GM21528 (cell line): ENCODE measurements around the gene ZNF77.
"Not testable (repeated sequence)": the region's sequence is repeated elsewhere in the genome, so short reads cannot be mapped to it uniquely, and the experiment has no call there.

Source experiments
- ATAC-seq: cut with Tn5 transposase; IDR thresholded peaks from one replicate; pipeline ENCODE4 v1.9.1; 2021; ENCODE audit warnings: mild to moderate bottlenecking, moderate library complexity; ENCODE audit not compliant: unreplicated experiment, low FRiP score

ZNF77 gene

GRCh38 chr19:2973229-2973628 lies 28.5 kb upstream of the ZNF77 start:
- no peak for ATAC-seq

GRCh38 chr19:2970201-2970835 lies 25.5 kb upstream of the ZNF77 start:
- no peak for ATAC-seq

- no peak for ATAC-seq
Measured at GRCh38 chr19:2969104-2969504, 24.3 kb upstream of the ZNF77 start.

GRCh38 chr19:2967972-2968371 lies 23.2 kb upstream of the ZNF77 start:
- no peak for ATAC-seq

GRCh38 chr19:2964874-2965273 lies 20.1 kb upstream of the ZNF77 start:
- ATAC-seq = no peak

DNA sequence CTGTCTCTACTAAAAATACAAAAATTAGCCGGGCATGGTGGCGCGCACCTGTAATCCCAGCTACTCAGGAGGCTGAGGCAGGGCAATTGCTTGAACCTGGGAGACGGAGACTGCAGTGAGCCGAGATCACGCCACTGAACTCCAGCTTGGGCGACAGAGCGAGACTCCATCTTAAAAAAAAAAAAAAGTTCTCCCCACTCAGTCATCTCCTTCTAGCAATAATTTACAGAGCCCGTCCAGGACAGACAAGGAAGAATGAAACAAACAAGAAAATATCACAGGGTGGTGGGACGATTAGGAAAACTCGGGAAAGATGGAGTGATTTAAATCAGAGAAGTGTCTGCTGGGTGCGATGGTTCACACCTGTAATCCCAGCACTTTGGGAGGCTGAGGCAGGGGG lies 18.9 kb upstream of the ZNF77 start:
- ATAC-seq = not testable (repeated sequence)

DNA sequence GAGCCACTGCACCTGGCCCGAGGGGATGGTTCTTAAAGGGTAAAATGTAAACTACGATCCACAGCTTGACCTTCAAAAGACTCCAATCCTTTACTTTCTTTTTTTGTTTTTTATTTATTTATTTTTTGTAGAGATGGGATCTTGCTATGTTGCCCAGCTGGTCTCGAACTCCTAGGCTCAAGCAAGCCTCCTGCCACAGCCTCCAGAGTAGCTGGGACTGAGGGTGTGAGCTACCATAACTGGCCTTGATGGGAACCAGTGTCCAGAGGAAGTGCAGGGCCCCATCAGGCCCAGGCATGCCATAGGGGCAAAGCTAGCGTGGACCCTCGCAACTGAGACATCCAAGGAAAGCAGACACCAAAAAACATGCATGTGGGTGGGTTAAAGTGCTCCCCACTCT lies 18.4 kb upstream of the ZNF77 start:
- no peak for ATAC-seq

GRCh38 chr19:2962018-2962670 lies 17.4 kb upstream of the ZNF77 start:
- ATAC-seq = no peak

DNA sequence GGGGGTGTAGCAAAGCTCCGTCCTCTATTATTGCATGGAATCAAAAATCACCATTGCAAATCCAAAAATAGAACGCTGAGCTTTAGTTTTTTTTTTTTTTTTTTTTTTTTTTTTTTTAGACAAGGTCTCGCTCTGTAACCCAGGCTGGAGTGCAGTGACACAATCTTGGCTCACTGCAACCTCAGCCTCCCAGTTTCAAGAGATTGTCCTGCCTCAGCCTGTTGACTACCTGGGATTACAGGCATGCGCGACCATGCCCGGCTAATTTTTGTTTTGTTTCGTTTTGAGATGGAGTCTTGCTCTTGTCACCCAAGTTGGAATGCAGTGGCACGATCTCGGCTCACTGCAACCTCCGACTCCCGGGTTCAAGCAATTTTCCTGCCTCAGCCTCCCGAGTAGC lies 15.3 kb upstream of the ZNF77 start:
- ATAC-seq = no peak

- ATAC-seq = no peak
Measured at GRCh38 chr19:2957160-2957559, 12.4 kb upstream of the ZNF77 start.

DNA sequence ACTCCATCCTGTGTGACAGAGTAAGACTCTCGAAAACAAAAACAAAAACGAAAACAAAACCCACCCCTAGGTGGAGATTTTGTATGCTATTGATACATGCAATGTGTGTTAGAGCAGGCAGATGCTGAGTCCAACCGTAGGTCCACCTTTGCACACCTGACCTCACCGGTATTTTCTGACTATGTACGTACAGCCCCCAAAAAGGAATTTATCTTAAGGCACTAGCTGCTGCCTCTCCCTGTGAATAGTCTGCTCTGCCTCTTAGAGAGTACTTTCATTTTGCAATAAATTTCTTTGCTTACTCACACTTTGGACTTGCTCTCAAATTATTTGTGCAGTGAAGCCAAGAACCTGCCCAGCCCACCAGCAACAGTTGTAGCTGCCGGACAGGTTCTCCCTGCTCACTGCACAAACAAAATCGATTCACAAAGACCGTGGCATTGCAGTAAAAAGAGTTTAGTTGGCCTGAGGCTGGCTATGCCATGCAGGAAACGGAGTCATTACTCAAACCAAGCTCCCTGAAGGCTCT lies 8.2 kb upstream of the ZNF77 start:
- no peak for ATAC-seq

DNA sequence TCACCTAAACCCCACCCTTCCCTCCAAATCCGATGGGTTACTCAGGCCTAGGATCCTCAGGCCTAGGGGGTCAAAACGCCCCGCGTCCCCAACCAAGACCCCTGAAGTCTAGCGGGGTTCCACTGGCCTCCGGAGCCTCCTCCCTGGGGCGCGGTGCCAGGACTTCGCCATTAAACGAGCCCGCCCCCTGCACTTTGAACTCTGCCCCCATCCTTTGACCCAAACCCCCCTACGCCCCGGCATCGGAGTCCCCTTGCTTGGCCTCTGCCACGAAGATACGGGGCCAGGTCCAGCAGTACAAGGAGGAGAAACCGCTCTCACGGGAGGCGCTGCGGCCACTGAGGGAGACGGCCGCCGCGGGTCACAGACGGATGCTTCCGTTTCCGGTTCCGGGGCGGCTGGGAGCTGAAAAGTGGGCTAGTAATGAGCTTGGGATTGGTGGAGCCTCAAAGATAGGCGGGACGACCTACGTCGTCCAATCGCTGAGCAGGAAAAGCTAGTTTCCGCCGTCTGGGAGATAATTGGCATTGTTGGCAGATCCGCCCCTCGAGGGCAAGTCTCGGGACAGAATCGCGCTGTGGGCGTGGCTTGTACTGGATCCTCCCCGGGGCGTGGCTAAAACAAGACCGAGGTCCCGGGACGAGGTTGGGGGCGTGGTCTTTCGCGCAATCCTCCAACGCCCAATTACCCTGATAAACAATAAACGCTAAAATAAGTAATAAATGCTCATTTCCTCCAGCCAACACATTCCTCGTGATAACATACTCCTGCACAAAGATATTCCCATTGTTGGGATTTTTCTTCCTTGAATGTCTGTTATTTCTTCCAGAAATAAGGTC lies 5.7 kb upstream of the ZNF77 start:
- peak; percentile 95 for ATAC-seq

DNA sequence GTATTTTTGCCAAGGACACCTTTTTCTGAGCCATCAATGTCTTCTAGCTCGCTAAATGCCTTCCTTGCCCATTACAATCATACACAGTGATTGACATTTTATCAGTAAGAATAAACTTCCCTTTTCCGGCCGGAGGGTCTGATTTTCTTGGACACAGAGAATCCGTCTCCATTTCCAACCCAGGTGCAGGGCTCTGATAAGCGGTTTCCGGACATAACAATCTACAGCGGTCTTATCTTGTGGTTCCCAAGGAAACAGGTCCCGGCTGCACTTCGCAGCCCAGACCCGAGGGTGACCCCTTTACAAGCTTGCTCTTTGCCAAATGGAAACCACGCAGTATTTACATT lies 5.1 kb upstream of the ZNF77 start:
- peak; percentile 5 for ATAC-seq

- ATAC-seq = no peak
Measured at GRCh38 chr19:2945575-2946184, 909 bp upstream of the ZNF77 start.

GRCh38 chr19:2944403-2944774 lies 382 bp downstream of the ZNF77 start:
- ATAC-seq = no peak

DNA sequence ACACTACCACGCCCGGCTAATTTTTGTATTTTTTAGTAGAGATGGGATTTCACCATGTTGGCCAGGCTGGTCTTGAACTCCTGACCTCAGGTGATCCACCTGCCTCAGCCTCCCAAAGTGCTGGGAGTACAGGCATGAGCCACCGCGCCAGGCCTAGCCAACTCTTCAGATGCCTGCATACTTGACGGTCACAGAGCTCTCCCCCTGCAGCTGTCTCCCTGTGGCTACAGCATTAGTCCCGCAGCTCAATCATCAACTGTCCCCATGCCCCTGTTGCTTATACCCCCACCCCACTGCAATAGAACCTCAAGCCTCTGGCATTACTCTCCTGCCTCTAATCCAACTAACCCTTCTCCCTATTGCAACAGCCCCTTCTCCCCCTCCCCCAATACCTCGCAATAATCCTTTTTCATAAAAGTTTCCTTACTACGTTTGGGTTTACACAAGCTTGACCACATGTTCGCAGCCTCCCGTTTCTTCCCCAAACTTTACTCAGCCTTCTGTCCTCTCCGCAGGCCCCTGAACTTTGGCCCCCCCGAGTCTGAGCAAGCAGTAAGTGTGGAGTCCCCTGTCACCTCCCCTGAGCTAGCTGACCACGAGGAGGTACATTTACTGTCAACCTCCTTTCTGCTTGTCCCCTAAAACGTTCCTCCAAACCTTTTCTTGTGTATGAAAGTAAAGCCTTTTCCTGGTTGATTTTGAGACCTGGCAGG lies 1.7 kb downstream of the ZNF77 start:
- no peak for ATAC-seq

DNA sequence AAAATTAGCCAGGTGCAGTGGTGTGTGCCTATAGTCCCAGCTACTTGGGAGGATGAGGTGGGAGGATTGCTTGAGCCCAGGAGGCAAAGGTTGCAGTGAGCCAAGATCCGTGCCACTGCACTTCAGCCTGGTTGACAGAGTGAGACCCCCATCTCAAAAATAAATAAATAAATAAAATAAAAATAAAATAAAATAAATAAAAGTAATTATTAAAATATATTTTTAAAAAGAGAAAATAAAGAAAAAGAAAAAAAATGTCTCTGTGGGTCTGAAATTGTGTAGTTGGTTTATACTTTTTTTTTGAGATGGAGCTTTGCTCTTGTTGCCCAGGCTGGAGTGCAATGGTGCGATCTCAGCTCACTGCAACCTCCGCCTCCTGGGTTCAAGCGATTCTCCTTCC lies 8.9 kb downstream of the ZNF77 start:
- not testable (repeated sequence) for ATAC-seq

GRCh38 chr19:2933490-2933910 lies 11.3 kb downstream of the ZNF77 start:
- no peak for ATAC-seq

DNA sequence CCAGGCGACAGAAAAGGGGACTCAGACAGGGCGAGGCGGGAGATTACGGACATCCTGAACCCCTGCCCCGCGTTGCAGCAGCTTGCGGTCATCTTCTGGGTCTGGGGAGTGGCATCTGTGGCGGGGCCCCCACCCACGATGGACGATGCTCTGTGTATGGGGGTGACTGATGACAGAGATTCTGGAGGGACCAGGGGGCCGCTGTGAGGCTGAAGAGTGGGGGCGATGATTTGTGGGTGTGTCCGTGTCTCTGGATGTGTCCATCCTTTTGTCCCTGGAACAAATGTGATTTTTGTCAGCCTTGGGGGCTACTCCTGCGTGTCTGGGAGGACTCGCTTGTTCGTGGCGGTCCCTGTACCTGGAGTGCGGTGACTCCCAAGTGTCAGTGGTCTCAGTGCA lies 17.7 kb downstream of the ZNF77 start:
- ATAC-seq = no peak

GRCh38 chr19:2926341-2927031 lies 18.3 kb downstream of the ZNF77 start:
- ATAC-seq = no peak
